ENCODE measurements around the gene RYR1.
A peak's percentile ranks its signal among the peaks of the same experiment; 100 is the strongest.
"Not testable (repeated sequence)": the region's sequence is repeated elsewhere in the genome, so short reads cannot be mapped to it uniquely, and the experiment has no call there.

The RYR1 gene

DNA sequence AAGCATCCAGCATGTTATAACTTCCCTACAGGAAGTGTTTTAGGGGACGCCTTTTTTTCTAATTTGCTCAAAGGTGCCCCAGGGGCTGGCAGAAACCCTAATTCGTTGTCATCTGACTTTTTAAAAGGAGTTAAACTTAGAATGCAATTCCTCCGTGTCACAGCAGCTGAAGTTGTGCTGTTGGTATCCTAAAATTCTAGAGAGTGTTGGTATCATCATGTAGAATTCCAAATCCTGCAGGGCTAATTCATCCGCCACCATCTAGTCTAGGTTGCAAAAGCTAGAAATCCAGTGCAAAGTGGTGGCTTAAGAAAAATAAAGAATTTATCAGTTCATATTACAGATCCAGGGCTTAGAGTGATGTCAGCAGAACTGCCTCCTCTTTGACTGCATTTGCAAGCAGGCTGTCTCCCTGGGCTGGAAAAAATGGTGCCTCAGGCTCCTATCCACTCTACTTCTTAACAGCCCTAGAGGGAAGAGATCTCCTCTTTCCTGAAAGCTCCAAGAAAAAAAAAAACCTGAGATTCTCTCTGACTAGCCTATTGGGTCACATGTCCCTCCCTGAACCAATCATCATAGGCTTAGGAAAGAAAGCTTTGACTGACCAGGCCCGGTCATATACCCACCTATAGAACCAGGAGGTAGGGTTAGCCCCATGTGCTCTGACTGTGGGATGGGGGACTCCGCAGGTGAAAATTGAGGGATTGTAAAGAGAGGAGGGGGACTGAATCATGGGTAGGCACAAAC is 111.3 kb downstream of the RYR1 start:
- DNase-seq = peak; percentile 81

DNA sequence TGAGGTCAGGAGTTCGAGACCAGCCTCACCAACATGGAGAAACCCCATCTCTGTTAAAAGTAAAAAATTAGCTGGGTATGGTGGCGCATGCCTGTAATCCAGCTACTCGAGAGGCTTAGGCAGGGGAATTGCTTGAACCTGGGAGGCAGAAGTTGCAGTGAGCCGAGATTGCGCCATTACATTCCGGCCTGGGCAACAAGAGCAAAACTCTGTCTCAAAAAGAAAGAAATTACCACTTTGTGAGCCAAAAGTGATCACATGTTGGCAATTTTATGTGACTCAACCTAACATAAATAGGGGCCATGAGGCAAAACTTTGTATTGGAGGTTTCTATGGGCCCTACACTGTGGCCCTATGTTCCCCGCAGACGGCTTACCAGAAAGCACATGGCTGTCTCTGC is 112.1 kb downstream of the RYR1 start:
- no peak for DNase-seq

DNA sequence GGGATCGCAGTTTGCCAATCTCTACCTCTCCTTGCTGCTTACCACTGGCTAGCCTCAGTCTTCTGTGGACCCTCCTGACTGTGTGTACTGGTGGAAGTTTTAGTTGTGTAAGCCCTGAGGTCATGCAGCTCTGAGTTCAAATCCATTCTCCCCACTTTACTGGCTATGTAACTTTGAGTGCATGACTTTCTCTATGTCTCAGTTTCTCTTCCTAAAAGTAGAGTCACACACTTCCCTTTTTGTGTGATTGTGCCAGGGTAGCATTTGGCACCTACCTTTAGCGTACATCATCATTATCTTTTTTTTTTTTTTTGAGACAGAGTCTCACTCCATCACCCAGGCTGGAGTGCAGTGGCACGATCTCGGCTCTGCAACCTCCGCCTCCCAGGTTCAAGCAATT is 113.9 kb downstream of the RYR1 start:
- DNase-seq = no peak

DNA sequence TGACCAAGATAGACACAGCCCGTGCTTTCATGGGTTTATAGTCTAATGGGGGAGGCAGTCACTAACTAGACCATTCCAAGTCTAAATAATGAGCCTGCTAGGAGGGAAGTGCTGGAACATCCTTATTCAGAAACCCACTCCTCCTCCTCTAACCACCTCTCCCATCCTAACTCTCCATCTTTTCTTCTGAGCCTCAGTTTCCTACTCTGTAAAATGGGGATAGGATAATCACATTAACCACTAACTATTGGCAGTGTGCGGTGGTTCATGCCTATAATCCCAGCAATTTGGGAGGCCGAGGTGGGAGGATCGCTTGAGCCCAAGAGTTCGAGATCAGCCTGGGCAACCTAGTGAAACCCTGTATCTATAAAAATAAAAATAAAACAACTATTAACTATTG is 115.6 kb downstream of the RYR1 start:
- no peak for DNase-seq

DNA sequence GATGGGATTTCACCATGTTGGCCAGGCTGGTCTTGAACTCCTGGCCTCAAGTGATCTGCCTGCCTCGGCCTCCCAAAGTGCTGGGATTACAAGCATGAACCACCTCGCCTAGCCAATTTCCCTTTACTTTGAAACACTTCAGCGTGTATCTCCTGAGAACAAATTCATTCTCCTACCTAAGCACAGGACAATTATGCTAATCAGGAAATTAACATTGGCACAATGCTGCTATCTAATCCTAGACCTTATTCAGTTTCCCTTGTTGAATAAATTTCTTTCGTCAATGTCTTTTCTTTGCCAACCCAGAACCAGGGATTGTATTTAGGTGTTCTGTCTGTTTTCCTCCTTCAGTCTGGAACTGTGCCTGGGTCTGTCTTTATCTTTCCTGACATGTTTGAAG is 116.5 kb downstream of the RYR1 start:
- no peak for DNase-seq

DNA sequence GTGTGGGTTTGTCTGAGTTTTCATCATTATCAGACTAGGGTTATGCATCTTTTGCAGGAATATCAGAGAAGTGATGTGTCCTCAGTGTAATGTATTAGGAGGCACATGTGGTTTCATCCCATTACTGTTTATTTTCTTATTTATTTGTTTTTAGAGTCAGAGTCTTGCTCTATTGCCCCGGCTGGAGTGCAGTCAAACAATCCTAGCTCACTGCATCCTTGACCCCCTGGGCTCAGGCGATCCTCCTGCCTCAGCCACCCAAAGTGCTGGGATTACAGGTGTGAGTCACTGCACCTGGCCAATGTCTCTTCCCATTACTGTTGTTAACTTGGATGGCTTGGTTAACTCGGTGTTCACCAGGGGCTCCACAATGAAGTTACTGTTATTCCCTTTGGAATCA is 116.9 kb downstream of the RYR1 start:
- no peak for DNase-seq

DNA sequence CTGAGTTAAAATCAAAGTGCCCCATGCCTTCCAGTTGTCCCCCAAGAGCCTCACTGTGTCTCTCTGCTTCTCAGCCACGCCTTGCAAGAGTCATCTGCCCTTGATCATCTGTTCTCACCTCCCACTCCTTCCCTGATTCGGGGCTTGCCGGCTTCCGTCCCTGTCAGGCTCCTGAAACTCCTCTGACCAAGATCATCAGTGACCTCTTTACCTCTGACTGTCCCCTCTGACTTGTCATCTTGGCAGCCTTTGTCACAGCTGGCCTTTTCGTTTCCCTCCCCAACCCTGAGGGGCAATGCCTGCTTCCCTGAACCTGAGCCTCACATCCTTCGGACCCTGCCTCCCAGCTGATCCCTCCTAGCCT is 117.9 kb downstream of the RYR1 start:
- peak; percentile 71 for DNase-seq

DNA sequence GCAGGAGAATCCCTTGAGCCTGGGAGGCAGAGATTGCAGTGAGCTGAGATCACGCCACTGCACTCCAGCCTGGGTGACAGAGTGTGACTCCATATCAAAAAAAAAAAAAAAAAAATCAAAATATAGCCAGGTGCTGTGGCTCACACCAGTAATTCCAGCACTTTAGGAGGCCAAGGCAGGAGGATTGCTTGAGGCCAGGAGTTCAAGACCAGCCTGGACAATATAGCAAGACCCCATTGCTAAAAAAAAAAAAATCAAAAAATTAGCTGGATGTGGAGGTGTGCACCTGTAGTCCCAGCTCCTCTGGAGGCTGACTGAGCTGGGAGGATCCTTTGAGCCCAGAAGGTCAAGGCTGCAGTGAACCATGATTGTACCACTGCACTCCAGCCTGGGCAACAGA is 119.7 kb downstream of the RYR1 start:
- DNase-seq = not testable (repeated sequence)

DNA sequence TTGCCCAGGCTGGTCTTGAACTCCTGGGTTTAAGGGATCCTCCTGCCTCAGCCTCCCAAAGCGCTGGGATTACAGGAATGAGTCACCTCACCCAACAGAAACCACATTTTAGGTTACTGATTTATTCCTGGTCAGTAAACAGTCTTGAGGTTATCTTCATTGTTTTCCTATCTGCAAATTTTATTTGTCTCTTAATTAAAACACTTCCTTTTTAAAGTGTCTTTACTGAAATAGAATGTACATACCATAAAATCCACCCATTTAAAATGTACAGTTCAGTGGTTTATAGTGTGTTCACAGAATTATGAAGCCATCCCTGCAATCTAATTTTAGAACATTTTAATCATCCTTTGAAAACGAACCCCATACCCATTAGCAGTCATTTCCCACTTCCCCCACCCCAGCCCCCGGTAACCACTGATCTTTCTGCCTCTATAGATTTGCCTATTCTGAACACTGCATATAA is 121.2 kb downstream of the RYR1 start:
- DNase-seq = peak; percentile 47

DNA sequence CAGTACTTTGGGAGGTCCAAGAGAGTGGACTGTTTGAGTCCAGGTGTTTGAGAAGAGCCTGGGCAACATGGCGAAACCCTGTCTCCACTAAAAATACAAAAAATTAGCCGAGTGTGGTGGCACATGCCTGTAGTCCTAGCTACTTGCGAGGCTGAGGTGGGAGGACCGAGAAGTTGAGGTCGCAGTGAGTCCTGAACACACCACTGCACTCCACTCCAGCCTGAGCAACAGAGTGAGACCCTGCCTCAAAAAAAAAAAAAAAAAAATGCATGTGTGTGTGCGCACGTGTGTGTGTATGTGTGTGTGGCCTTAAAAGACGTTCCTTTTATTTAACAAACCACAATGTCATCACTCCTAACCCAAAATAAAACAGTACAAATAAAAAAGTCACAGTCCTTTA is 121.7 kb downstream of the RYR1 start:
- no peak for DNase-seq

DNA sequence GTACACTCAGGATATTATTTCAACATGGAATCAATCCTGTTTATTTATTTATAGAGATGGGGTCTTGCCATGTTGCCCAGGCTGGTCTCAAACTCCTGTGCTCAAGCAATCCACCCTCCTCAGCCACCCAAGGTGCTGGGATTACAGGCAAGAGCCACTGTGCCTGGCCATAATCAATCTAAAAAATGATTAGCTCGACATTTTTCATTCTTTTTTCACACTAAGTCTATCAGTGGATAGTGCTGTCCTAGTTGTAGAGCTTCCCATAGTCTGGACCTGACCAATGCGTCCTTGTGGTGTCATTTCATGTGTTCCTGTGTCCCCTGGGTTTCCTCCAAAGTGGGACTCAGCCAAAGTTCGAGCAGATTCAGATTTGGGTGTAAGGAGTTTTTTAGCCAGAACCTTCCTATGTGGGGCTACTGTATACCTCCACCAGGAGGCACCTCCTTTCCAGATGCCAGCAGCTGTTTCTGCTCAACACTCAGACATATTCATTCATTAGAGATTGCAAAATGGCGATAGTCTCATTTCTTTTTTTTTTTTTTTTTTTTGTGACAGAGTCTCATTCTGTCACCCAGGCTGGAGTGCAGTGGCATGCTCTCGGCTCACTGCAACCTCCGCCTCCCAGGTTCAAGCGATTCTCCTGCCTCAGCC is 123.2 kb downstream of the RYR1 start:
- peak; percentile 26 for DNase-seq

DNA sequence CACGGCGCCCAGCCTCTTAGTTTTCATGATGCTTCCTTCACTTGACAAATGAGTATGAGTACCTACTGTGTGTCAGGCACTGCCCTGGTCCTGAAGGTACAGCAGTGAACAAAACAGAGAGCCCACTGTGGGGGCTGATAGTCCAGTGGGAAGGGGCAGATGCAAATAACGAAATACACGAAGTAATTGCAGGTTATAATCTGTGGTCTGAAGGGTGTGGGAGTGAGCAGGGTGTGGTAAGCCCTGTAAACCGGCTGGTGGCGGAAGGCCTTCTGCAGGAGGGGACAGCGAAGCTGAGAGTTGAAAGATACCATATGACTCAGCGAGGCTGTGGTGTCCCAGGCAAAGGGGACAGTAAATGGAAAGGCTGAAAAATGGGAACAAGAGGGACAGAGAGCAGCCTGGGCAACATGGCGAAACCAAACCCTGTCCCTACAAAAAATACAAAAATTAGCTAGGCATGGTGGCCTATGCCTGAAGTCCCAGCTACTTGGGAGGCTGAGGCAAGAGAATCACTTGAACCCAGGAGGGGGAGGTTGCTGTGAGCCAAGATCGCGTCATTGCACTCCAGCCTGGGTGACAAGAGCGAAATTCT is 123.8 kb downstream of the RYR1 start:
- peak; percentile 85 for DNase-seq

DNA sequence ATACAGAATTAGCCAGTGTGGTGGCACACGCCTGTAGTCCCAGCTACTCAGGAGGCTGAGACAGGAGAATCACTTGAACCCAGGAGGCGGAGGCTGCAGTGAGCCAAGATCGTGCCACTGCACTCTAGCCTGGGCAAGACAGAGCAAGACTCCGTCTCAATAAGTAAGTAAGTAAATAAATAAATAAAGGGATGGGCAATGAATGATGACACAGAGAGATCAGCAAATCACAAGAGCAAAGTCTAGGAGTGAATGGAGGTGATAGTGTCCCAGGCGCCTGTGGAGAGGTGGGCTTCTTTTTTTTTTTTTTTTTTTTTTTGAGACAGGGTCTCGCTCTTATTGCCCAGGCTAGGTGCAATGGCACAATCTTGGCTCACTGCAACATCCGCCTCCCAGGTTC is 125.4 kb downstream of the RYR1 start:
- DNase-seq = not testable (repeated sequence)

DNA sequence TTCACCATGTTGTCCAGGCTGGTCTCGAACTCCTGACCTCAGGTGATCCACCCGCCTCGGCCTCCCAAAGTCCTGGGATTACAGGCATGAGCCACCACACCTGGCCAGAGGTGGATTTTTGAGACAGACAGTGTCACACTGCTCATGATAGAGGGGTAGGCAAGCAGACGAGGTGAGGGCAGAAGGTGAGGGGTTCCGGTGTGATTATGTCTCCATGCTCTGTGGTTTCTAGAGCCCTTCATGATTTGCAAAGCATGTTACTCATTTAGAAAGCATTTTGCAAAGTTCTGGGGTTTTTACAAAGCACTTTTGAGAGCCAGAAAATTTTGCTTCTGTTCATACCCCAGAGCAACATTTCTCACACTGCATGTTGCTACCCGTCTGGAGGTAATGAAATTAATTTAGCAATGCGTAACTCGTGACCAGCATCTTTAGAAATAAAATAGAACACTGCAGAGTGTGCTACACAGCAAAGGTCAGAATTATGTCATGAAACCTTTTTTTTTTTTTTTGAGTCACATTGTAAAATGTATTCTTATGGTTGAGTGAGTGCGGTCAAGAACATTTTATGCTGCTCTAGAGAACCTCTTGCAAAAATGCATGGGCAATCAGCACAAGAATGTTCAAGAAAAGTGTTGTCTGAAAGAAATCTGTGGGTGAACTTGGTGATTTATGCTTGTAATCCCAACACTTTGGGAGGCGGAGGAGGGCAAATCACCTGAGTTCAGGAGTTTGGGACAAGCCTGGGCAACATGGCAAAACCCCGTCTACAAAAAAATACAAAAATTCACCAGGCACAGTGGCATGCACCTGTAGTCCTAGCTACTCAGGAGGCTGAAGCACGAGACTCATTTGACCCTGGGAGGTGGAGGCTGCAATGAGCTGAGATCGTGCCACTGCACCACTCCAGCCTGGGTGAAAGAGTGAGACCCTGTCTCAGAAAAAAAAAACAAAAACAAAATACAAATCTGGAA is 126.2 kb downstream of the RYR1 start:
- DNase-seq = peak; percentile 91

DNA sequence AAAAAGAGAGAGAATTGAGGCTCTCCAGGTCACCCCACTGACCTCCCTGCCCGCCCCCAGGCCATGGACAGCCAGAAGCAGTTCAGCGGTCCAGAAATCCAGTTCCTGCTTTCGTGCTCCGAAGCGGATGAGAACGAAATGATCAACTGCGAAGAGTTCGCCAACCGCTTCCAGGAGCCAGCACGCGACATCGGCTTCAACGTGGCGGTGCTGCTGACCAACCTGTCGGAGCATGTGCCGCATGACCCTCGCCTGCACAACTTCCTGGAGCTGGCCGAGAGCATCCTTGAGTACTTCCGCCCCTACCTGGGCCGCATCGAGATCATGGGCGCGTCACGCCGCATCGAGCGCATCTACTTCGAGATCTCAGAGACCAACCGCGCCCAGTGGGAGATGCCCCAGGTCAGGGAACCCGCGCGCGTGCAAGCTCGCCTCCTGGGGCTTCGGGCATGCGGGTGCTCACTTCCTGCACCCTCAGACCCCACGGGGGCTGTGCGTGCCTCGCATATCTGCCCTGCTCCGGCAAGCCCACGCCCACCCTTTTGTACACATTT is 127.6 kb downstream of the RYR1 start:
- no peak for DNase-seq

DNA sequence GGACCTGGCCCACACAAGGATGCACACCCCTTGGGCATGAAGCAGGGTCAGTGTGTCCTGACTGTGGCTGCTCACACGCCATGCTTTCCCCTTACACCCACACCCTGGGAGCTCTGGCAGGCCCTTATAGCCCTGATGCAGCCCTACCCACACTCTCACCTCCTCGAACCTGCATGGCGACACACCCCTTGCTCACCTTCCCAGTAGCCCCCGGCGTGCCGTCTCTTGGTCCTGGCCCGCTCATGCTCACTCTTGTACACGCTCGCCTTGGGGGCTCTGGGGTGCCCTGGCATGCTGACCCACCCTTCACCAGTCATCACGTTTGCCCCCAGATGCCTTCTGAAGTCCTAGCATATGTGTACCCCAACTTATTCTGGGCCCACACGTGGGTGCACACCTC is 128.2 kb downstream of the RYR1 start:
- DNase-seq = no peak

DNA sequence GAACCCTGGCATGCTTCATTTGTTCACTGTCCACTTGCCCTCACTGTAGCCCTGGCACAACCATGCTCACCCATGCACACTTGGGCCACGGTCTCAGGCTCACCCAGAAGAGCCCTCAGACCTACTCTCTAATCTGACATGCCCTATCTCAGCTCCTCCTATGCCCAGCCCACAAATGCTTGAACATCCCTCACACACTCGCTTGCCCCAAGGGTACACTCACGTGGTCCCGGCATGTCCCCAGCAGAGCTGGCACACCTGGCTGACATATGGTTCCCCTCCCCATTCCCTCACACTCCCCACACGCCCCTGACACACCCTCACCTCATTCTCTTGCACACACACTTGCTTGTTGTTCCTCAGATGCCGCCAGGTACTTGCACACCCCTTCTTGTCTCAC is 128.6 kb downstream of the RYR1 start:
- DNase-seq = no peak

DNA sequence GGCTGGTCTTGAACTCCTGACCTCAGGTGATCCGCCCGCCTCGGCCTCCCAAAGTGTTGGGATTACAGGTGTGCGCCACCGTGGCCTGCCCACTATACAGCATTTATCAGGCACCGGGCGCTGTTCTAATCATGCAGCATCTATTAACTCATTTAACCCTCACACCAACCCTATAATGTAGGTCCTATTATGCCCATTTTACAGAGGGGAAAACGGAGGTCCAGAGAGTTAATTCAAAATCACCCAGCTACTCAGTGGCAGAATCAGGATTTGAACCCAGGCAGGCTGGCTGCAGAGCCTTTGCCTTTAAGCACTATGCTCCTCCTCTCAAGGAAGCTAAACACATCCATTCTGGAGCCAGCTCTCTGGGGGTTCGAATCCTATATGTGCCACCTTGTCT is 130.0 kb downstream of the RYR1 start:
- no peak for DNase-seq

DNA sequence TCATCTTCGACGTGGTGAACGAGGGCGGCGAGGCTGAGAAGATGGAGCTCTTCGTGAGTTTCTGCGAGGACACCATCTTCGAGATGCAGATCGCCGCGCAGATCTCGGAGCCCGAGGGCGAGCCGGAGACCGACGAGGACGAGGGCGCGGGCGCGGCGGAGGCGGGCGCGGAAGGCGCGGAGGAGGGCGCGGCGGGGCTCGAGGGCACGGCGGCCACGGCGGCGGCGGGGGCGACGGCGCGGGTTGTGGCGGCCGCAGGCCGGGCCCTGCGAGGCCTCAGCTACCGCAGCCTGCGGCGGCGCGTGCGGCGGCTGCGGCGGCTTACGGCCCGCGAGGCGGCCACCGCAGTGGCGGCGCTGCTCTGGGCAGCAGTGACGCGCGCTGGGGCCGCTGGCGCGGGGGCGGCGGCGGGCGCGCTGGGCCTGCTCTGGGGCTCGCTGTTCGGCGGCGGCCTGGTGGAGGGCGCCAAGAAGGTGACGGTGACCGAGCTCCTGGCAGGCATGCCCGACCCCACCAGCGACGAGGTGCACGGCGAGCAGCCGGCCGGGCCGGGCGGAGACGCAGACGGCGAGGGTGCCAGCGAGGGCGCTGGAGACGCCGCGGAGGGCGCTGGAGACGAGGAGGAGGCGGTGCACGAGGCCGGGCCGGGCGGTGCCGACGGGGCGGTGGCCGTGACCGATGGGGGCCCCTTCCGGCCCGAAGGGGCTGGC is 131.6 kb downstream of the RYR1 start:
- peak; percentile 34 for DNase-seq

DNA sequence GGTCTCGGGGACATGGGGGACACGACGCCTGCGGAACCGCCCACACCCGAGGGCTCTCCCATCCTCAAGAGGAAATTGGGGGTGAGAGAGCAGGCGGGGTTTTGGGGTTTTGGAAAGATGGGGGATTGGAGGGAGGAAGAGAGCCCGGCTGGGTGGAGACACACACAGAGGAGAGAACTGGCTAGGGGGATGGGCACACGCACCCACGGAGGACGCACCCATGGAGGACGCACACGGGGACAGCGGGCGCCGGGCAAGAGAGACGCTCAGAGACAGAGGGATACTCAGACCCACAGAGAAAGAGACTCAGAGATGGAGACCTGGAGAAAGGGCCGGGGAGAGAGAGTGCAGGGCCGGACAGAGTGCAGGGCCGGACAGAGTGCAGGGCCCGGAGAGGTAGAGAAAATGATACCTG is 132.2 kb downstream of the RYR1 start:
- DNase-seq = no peak

DNA sequence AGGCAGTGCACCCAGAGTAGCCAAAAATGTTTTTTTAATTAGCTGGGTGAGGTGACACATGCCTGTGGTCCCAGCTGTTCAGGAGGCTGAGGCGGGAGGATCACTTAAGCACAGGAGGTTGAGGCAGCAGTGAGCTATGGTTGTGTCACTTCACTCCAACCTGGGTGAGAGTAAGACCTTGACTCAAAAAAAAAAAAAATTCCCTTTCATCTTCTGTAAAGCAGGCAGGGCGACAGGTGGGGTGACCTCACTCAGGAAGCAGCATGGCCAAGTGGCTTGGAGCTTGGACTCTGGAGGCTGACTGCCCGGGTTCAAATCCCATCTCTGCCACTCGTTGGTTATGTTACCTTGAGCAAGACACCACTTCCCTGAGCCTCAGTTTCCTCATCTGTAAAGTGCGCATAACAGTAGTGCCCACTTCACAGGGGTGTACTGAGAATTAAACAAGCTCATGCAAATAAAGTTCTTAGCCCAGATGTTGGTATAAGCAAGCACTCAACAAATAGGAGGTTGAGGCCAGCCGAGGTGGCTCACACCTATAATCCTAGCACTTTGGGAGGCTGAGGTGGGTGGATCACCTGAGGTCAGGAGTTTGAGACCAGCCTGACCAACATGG is 136.0 kb downstream of the RYR1 start:
- DNase-seq = no peak

DNA sequence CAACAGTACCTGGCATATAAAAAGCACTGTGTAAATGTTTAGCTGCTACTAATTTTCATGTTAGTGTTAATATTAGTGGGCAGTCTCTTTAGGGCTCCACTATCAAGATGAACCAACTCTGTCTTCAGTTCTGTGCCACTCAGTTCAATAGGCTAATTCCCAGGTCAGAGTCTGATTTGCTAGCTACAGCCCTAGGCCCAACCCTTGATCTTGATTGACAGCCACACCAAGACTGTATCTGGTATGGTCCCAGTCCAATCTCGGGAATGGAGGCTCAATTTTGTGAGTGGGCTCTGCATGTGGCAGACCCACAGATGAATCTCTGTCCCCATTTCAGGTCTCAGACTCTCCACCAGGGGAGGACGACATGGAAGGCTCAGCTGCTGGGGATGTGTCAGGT is 138.2 kb downstream of the RYR1 start:
- DNase-seq = no peak
